GM18909 (cell line): ENCODE measurements around the gene COPZ1.

Experiments
- ATAC-seq: cut with Tn5 transposase; IDR thresholded peaks from one replicate; pipeline ENCODE4 v1.9.1; 2021; ENCODE audit warnings: mild to moderate bottlenecking; ENCODE audit not compliant: unreplicated experiment, poor library complexity

Gene COPZ1

GRCh38 chr12:54390668-54391551 is 66.0 kb downstream of the COPZ1 start:
- no peak for ATAC-seq

DNA sequence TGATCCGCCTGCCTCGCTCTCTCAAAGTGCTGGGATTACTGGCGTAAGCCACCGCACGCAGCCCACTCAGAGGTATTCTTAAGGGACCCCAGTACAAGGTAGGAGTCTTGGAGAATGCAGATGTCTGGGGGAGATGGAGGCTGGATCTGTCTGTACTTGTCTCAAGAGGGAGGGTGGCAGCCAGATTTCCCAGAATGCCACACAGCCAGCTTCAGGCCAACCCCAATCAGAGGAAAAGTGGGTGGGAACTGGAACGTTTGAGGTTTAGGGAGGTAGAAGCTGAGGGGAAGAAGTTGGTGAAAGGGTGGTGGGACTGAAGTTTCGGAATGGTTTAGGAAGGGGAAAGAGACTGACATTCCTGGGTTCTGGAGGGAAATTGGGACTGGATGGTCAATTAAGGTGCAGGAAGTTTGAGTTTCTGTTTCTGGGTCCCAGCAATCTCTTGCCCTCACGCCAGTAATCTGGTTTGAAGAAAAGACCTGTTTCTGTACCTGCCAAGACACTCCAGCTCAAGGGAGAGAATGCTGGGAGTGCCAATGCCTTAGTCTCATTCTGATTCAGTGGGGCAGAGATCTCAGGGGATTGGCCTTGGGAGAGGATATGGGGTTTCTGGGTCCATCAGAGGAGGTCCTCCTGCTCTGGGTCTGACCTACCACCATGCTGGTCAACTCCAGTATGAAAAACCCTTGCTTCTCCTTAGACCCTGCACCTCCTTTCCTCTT is 67.7 kb downstream of the COPZ1 start:
- ATAC-seq, result no peak

DNA sequence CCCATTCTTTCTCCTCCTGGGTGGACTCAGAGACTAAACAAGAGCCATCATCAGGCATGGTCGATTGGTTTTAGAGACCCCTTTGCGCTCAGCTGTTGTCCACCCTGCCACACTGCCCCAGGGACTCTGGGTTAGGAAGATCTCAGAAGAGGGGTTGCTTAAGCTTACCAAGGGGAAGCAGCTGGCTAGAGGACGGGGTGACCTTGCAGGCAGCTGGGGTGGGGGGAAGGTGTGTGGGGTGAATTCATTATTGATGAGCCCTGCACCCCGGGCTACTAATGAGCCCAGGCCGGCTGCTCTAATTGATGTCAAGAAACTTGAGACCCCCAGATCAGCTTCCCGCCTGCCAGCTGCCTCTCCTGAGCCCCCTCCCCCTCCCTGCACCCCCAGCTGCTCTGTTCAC is 68.3 kb downstream of the COPZ1 start:
- ATAC-seq, result no peak

DNA sequence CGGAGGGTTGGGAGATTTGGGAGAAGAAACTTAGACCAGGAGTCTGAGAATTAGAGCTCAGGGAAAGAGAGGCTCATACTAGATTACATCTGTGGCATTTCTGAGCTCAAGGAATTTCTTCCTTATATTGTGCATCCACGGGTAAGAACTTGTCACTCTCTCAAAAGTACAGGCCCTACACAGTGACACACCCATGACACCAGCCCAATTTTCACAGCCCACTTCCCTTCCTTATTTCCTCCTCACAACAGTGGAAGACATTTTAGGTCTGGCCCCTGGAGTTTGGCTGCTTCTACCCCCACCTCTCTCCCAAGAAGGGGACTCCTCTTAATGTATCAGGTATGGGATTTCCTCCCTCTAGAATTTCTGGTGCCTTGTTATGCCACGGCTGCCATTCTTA is 68.8 kb downstream of the COPZ1 start:
- no peak for ATAC-seq

DNA sequence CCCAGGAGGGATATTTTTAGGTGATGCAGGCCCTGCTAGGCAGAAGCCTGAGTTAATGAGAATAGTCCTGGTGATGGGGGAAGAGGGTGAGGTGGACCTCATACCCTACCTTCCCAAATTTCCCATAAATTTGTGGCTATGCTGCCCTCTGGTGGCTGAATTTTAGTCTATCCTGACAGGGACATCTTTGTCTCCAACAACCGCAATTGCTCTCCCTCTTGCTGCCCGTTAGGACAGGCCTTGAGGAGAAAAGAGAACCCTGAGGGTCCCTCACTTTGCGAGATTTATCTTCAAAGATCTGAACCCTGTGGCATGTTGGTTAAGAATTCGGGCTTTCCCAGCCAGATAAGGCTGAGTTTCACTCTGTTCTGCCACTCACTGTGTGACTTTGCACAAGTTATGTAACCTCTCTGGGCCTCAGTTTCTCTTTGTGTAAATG is 69.4 kb downstream of the COPZ1 start:
- ATAC-seq, result no peak

DNA sequence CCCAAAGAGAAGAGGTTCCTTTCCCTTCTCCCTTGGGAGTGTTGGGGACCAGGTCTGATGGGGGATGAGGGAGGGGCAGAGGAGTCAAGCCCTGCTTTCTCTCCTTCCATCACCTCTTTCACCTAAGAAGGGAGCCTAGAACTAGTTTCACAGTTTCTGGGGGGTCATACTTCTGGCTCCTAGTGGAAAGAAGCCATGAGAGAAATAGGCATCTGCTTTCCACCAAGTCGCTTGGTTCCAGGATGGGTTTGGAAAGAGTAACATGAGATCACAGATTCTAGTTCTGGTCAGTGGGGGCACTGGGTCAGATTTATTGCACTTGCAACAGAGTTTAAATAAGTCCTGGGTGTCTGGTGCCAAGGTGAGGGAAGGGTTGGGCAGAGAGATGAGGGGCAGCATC is 70.1 kb downstream of the COPZ1 start:
- no peak for ATAC-seq

DNA sequence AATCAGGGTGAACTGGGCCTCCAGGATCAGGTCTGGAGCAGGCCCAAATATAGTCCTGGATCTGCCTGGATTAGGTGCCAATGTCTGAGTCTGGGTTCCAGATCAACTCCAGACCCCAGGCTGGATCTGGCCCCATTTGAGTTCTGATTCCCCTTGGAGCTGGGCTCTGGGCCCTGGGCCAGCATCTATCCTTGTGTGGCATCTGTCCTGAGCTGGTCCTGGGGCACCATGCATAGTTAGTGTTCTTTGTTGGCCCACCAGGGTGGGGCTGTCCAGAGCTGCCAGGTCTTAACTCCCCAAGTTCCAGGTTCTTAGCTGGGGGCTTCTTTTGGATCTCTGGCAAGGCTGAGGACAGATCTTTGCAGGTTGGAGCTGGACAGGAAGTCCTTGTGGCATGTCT is 70.6 kb downstream of the COPZ1 start:
- ATAC-seq, result no peak

- no peak for ATAC-seq
These were observed 72.2 kb downstream of the COPZ1 start for GRCh38 chr12:54397157-54397556.

DNA sequence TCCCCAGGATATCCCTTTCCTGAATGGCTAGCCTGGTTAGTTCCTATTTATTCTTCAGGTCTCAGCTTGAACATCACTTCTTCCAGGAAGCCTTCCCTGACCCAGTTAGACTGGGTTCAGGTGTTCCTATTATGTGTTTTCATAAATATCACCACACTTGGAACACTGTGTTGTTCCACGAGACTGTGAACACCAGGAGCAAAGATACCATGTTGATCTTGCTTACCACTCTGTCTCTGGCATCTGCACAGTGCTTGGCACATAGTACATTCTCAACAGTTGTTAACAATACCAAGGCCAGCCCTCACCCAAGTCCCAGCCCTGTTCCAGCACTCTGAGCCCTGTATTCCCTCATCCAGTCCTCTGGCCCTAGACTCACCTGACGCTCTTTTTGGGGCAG is 73.3 kb downstream of the COPZ1 start:
- no peak for ATAC-seq

DNA sequence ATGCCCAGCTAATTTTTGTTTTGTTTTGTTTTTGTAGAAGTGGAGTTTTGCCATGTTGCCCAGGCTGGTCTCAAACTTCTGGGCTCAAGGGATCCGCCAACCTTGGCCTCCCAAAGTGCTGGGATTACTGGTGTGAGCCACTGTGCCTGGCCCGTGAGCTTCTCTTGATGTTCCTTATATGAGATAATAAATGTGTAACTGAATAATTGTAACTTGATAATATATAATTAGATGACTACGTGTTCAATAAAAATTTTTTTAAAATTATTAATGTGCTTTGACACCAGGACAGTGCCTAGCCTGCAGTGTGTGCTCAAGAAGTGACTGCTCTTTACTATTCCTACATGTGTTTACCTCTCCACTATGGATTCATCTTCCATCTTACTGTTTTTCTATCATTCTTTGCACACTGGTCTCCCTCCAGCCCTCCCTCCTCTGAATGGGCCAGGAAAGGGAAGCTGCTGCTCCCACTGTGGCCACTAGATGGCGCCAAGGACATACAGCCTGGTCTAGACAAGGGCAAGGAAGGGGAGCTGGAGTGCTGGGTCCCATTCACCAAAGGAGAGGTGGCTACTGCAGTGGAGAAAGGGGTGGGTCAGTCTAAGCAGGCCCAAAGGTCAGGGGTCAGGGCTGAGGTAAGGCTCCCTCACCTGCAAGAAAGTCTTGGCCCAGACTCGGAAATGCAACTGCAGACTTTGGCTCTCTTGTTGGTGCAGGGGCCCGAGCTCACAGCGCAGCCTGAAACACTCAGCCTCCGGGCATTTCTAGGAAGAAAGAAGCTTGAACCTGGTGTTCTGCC is 74.3 kb downstream of the COPZ1 start:
- ATAC-seq, result peak; percentile 82

GRCh38 chr12:54401119-54401518 is 76.2 kb downstream of the COPZ1 start:
- no peak for ATAC-seq
